Stomach smooth muscle (tissue), 2 donors: ENCODE results near the gene MUC2.

Source experiments
- H3K27ac ChIP-seq: one replicate; pipeline ENCODE4 v1.7.0; 2013; ENCODE audit warnings: mild to moderate bottlenecking, low read length, inconsistent platforms
- H3K27me3 ChIP-seq, 2 donors: one replicate each; pipeline ENCODE4 v1.7.0; 2013; ENCODE audit warnings: low read length in 2 of 2; ENCODE audit not compliant: insufficient read depth in 2 of 2, control insufficient read depth in 1 of 2
- H3K36me3 ChIP-seq, 2 donors: one replicate each; pipeline ENCODE4 v1.7.0; 2013; ENCODE audit warnings: low read length in 2 of 2; ENCODE audit not compliant: control insufficient read depth in 2 of 2, insufficient read depth in 2 of 2
- H3K4me1 ChIP-seq: one replicate; pipeline ENCODE4 v1.7.0; 2013; ENCODE audit warnings: low read length; ENCODE audit not compliant: control insufficient read depth, insufficient read depth
- H3K4me3 ChIP-seq, 2 donors: one replicate each; pipeline ENCODE4 v1.7.0; 2013; ENCODE audit warnings: low read length in 2 of 2
- H3K9ac ChIP-seq, 2 donors: one replicate each; pipeline ENCODE4 v1.7.0; 2013; ENCODE audit warnings: low read length in 2 of 2, mild to moderate bottlenecking in 1 of 2
- H3K9me3 ChIP-seq, 2 donors: one replicate each; pipeline ENCODE4 v1.7.0; 2013; ENCODE audit warnings: low read length in 2 of 2; ENCODE audit not compliant: control insufficient read depth in 2 of 2
- donor health status: healthy.
- donor health status: Pancreatic carcinoma.

MUC2 gene

GRCh38 chr11:1104411-1105182, 29.9 kb downstream of the MUC2 start:
- no peaks in the 10 kb centered on the region for H3K36me3 ChIP-seq
- no peak overlapping the region for H3K4me3 ChIP-seq
- H3K27ac ChIP-seq: no peak overlapping the region
- H3K9ac ChIP-seq: no peak overlapping the region
- H3K4me1 ChIP-seq: no peaks in the 10 kb centered on the region
- no peaks in the 10 kb centered on the region for H3K9me3 ChIP-seq
- peaks cover 4 to 6% of the 10 kb centered on the region in 2 donors for H3K27me3 ChIP-seq

GRCh38 chr11:1105183-1105565, 30.5 kb downstream of the MUC2 start:
- Histone ChIP-seq H3K27me3 (peaks cover 4 to 6% of the 10 kb centered on the region in 2 donors), H3K27ac (no peak overlapping the region), H3K36me3 (no peaks in the 10 kb centered on the region), H3K4me3 (no peak overlapping the region), H3K4me1 (no peaks in the 10 kb centered on the region), H3K9me3 (no peaks in the 10 kb centered on the region), H3K9ac (no peak overlapping the region)

GRCh38 chr11:1106387-1106786, 31.7 kb downstream of the MUC2 start:
- H3K9me3 ChIP-seq: no peaks in the 10 kb centered on the region
- no peak overlapping the region for H3K4me3 ChIP-seq
- peaks cover 6 to 9% of the 10 kb centered on the region in 2 donors for H3K27me3 ChIP-seq
- no peaks in the 10 kb centered on the region for H3K36me3 ChIP-seq
- H3K27ac ChIP-seq: no peak overlapping the region
- H3K9ac ChIP-seq: no peak overlapping the region
- H3K4me1 ChIP-seq: no peaks in the 10 kb centered on the region

- Histone ChIP-seq H3K4me1 (no peaks in the 10 kb centered on the region), H3K9me3 (no peaks in the 10 kb centered on the region), H3K4me3 (no peak overlapping the region), H3K27me3 (peaks cover 6 to 12% of the 10 kb centered on the region in 2 donors), H3K9ac (no peak overlapping the region), H3K27ac (no peak overlapping the region), H3K36me3 (no peaks in the 10 kb centered on the region)
These were observed 32.9 kb downstream of the MUC2 start for GRCh38 chr11:1107316-1108245.

DNA sequence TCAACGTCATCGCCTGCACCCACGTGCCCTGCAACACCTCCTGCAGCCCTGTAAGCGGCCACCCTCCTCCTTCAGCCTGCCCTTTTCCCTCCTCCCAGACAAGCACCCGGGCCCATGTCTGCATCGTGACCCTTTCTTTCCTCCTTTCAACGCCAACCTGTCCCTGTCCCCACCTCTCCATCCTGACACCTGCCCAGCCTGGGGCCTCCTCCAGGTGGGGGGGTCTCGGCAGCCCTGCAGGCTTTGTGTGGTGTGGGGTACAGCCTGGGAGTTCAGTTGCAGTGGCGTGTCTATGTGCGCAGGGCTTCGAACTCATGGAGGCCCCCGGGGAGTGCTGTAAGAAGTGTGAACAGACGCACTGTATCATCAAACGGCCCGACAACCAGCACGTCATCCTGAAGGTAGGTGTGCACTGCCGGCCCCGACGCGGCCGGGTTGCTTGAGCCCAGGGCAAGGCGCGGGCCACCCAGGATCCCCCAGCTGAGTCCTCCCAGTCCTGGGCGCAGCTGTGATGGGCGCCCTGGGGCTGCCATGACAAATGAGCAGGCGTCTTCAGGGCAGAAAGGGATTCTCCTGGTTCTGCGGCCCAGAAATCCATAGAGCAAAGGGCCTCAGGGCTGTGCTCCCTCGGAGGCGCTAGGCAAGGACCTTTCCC, 33.7 kb downstream of the MUC2 start:
- Histone ChIP-seq H3K4me1 (no peaks in the 10 kb centered on the region), H3K36me3 (no peaks in the 10 kb centered on the region), H3K27ac (no peak overlapping the region), H3K9me3 (no peaks in the 10 kb centered on the region), H3K27me3 (peaks cover 6 to 12% of the 10 kb centered on the region in 2 donors), H3K9ac (no peak overlapping the region), H3K4me3 (no peak overlapping the region)

- Histone ChIP-seq H3K27ac (no peak overlapping the region), H3K36me3 (no peaks in the 10 kb centered on the region), H3K9me3 (no peaks in the 10 kb centered on the region), H3K27me3 (peaks cover 6 to 12% of the 10 kb centered on the region in 2 donors), H3K9ac (no peak overlapping the region), H3K4me1 (no peaks in the 10 kb centered on the region), H3K4me3 (no peak overlapping the region)
These were observed 34.6 kb downstream of the MUC2 start for GRCh38 chr11:1109101-1109917.

- Histone ChIP-seq H3K9ac (no peak overlapping the region), H3K27ac (no peak overlapping the region), H3K4me3 (no peak overlapping the region), H3K9me3 (no peaks in the 10 kb centered on the region), H3K4me1 (no peaks in the 10 kb centered on the region), H3K36me3 (no peaks in the 10 kb centered on the region), H3K27me3 (peaks cover 6 to 12% of the 10 kb centered on the region in 2 donors)
These were observed 35.4 kb downstream of the MUC2 start for GRCh38 chr11:1109918-1110705.

DNA sequence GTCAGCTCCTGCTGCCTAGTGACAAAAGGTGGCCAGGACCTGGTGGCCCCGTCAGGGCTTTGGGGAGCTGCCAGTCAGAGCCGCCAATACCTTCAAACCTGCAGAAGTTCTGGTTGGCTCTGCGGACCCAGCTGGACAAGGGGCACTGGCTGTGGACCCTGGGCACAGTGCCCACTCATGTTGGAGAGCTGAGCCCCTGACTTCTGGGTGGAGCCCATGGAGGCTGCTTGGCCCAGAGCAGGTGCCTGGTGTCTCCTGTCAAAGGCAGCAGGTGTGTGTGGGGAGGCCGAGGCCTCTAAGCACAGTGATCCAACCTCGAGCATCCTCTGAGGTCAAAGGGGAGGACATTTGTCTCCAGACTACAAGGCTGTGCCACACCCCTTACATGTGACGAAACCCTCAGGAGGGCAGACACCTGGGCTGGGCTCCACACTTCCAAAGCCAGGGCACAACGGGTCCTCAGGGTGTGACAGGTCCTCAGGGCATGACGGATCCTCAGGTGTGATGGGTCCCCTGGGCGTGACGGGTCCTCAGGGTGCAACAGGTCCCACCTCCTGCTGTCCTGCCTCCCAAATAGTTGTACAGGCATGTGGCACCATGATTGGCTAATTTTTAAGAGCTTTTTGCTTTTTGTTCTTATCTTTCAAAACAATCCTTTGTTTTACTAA, 37.0 kb downstream of the MUC2 start:
- Histone ChIP-seq H3K36me3 (no peaks in the 10 kb centered on the region), H3K9ac (no peak overlapping the region), H3K27me3 (peaks cover 6 to 12% of the 10 kb centered on the region in 2 donors), H3K4me1 (no peaks in the 10 kb centered on the region), H3K4me3 (no peak overlapping the region), H3K27ac (no peak overlapping the region), H3K9me3 (no peaks in the 10 kb centered on the region)

GRCh38 chr11:1112351-1113191, 37.9 kb downstream of the MUC2 start:
- Histone ChIP-seq H3K27me3 (peaks cover 6 to 12% of the 10 kb centered on the region in 2 donors), H3K9me3 (no peaks in the 10 kb centered on the region), H3K9ac (no peak overlapping the region), H3K36me3 (no peaks in the 10 kb centered on the region), H3K4me3 (no peak overlapping the region), H3K27ac (no peak overlapping the region), H3K4me1 (no peaks in the 10 kb centered on the region)
